NT2/D1 (cell line): Measurements from ENCODE around the gene STXBP3.

Experiments used
- DNase-seq: peaks from one replicate; pipeline ENCODE4 v3.0.0-alpha.2; 2011; ENCODE audit warnings: low read depth, low spot score
- H3K27me3 ChIP-seq: 2 replicates; pipeline ENCODE4 v1.6.0; 2011; ENCODE audit warnings: mild to moderate bottlenecking; ENCODE audit not compliant: insufficient read length, insufficient read depth
- H3K36me3 ChIP-seq: 2 replicates; pipeline ENCODE4 v1.6.1; 2011; ENCODE audit warnings: mild to moderate bottlenecking, low read length, mixed read lengths; ENCODE audit not compliant: insufficient read depth, insufficient read length
- H3K4me1 ChIP-seq: 2 replicates; pipeline ENCODE4 v1.5.1; 2011; ENCODE audit not compliant: insufficient read depth, insufficient read length
- H3K4me3 ChIP-seq: 2 replicates; pipeline ENCODE4 v1.5.1; 2011; ENCODE audit warnings: low read depth; ENCODE audit not compliant: insufficient read length
- H3K9ac ChIP-seq: 2 replicates; pipeline ENCODE4 v1.6.0; 2011; ENCODE audit warnings: low read depth; ENCODE audit not compliant: insufficient read length
- H3K9me3 ChIP-seq: 2 replicates; pipeline ENCODE4 v1.5.1; 2011; ENCODE audit warnings: mild to moderate bottlenecking, low read length; ENCODE audit not compliant: insufficient read depth
- SUZ12 ChIP-seq: IDR thresholded peaks from 2 replicates; pipeline ENCODE4 v1.6.1; 2011; ENCODE audit not compliant: insufficient read length, insufficient read depth; ENCODE audit errors: extremely low read depth
- YY1 ChIP-seq: IDR thresholded peaks from 2 replicates; pipeline ENCODE4 v1.6.1; 2011; ENCODE audit not compliant: insufficient read length, insufficient read depth
- ZNF274 ChIP-seq: IDR thresholded peaks from 2 replicates; pipeline ENCODE4 v1.6.1; 2011; ENCODE audit warnings: mild to moderate bottlenecking, low read depth, low read length

Gene STXBP3

GRCh38 chr1:108785880-108786279 is 39.4 kb downstream of the STXBP3 start:
- Histone ChIP-seq H3K36me3 (peaks cover 45% of the 10 kb centered on the region), H3K27me3 (no peaks in the 10 kb centered on the region), H3K4me3 (no peak overlapping the region), H3K9me3 (peaks cover 45% of the 10 kb centered on the region), H3K9ac (no peak overlapping the region), H3K4me1 (no peaks in the 10 kb centered on the region)
- DNase-seq, result no peak
- TF ChIP-seq SUZ12 (no peak), YY1 (no peak), ZNF274 (no peak)

GRCh38 chr1:108791790-108792189 is 45.3 kb downstream of the STXBP3 start:
- H3K36me3 ChIP-seq, result peaks cover 29% of the 10 kb centered on the region
- no peaks in the 10 kb centered on the region for H3K4me1 ChIP-seq
- no peak for TF ChIP-seq SUZ12
- no peak for TF ChIP-seq ZNF274
- TF ChIP-seq YY1, result no peak
- DNase-seq, result no peak
- H3K9me3 ChIP-seq, result peaks cover 30% of the 10 kb centered on the region
- no peaks in the 10 kb centered on the region for H3K27me3 ChIP-seq
- no peak overlapping the region for H3K9ac ChIP-seq
- H3K4me3 ChIP-seq, result no peak overlapping the region

GRCh38 chr1:108792420-108792819 is 45.9 kb downstream of the STXBP3 start:
- no peak for DNase-seq
- H3K9ac ChIP-seq, result no peak overlapping the region
- H3K4me1 ChIP-seq, result no peaks in the 10 kb centered on the region
- no peak for TF ChIP-seq SUZ12
- H3K27me3 ChIP-seq, result no peaks in the 10 kb centered on the region
- H3K36me3 ChIP-seq, result peaks cover 32% of the 10 kb centered on the region
- no peak overlapping the region for H3K4me3 ChIP-seq
- peaks cover 30% of the 10 kb centered on the region for H3K9me3 ChIP-seq

- DNase-seq, result no peak
- no peak overlapping the region for H3K9ac ChIP-seq
- TF ChIP-seq ZNF274 (no peak), SUZ12 (no peak), YY1 (no peak)
- peaks cover 42% of the 10 kb centered on the region for H3K36me3 ChIP-seq
- no peaks in the 10 kb centered on the region for H3K4me1 ChIP-seq
- no peak overlapping the region for H3K4me3 ChIP-seq
- no peaks in the 10 kb centered on the region for H3K27me3 ChIP-seq
- H3K9me3 ChIP-seq, result no peaks in the 10 kb centered on the region
Measured at GRCh38 chr1:108799001-108799400, 52.5 kb downstream of the STXBP3 start.

- peaks cover 39% of the 10 kb centered on the region for H3K36me3 ChIP-seq
- TF ChIP-seq YY1, result no peak
- TF ChIP-seq ZNF274, result no peak
- no peak for TF ChIP-seq SUZ12
Measured at GRCh38 chr1:108801101-108801500, 54.6 kb downstream of the STXBP3 start.

GRCh38 chr1:108803548-108803947 is 57.1 kb downstream of the STXBP3 start:
- no peak overlapping the region for H3K9ac ChIP-seq
- peaks cover 43% of the 10 kb centered on the region for H3K36me3 ChIP-seq
- no peaks in the 10 kb centered on the region for H3K4me1 ChIP-seq
- no peaks in the 10 kb centered on the region for H3K9me3 ChIP-seq
- no peaks in the 10 kb centered on the region for H3K27me3 ChIP-seq
- TF ChIP-seq ZNF274 (no peak), YY1 (no peak), SUZ12 (no peak)
- H3K4me3 ChIP-seq, result no peak overlapping the region
- DNase-seq, result no peak

More at GRCh38 chr1:108801101-108801500, 54.6 kb downstream of the STXBP3 start:
- no peak overlapping the region for H3K4me3 ChIP-seq
- no peaks in the 10 kb centered on the region for H3K27me3 ChIP-seq
- H3K4me1 ChIP-seq, result no peaks in the 10 kb centered on the region
- no peak for DNase-seq
- H3K9ac ChIP-seq, result no peak overlapping the region
- H3K9me3 ChIP-seq, result no peaks in the 10 kb centered on the region

- H3K36me3 ChIP-seq, result peaks cover 36% of the 10 kb centered on the region
- no peak for TF ChIP-seq ZNF274
- TF ChIP-seq YY1, result no peak
- TF ChIP-seq SUZ12, result no peak
- H3K9me3 ChIP-seq, result no peaks in the 10 kb centered on the region
- no peaks in the 10 kb centered on the region for H3K27me3 ChIP-seq
- H3K4me1 ChIP-seq, result no peaks in the 10 kb centered on the region
- H3K9ac ChIP-seq, result no peak overlapping the region
- no peak overlapping the region for H3K4me3 ChIP-seq
- no peak for DNase-seq
Measured at GRCh38 chr1:108808438-108808837, 62.0 kb downstream of the STXBP3 start.

GRCh38 chr1:108811611-108812010 is 65.1 kb downstream of the STXBP3 start:
- peaks cover 23% of the 10 kb centered on the region for H3K36me3 ChIP-seq

More at GRCh38 chr1:108811611-108812010, 65.1 kb downstream of the STXBP3 start:
- no peak overlapping the region for H3K4me3 ChIP-seq
- no peak overlapping the region for H3K9ac ChIP-seq
- H3K9me3 ChIP-seq, result no peaks in the 10 kb centered on the region
- TF ChIP-seq SUZ12 (no peak), YY1 (no peak), ZNF274 (no peak)
- H3K4me1 ChIP-seq, result no peaks in the 10 kb centered on the region
- DNase-seq, result no peak
- no peaks in the 10 kb centered on the region for H3K27me3 ChIP-seq
